ENCODE measurements around the gene ZBTB22.
A peak's percentile ranks its signal among the peaks of the same experiment; 100 is the strongest.

The ZBTB22 gene

GRCh38 chr6:33329058-33329457 lies 11.5 kb upstream of the ZBTB22 start:
- DNase-seq, result no peak

- DNase-seq, result peak; percentile 50
Measured at GRCh38 chr6:33324125-33324524, 6.6 kb upstream of the ZBTB22 start.

GRCh38 chr6:33323623-33323948 lies 6.0 kb upstream of the ZBTB22 start:
- no peak for DNase-seq

- DNase-seq, result no peak
Measured at GRCh38 chr6:33321227-33321626, 3.7 kb upstream of the ZBTB22 start.

GRCh38 chr6:33320315-33321181 lies 3.0 kb upstream of the ZBTB22 start:
- DNase-seq, result no peak

GRCh38 chr6:33319939-33320314 lies 2.4 kb upstream of the ZBTB22 start:
- no peak for DNase-seq

GRCh38 chr6:33318426-33319073 lies 1.0 kb upstream of the ZBTB22 start:
- DNase-seq, result no peak

- DNase-seq, result no peak
Measured at GRCh38 chr6:33317419-33317668, 200 bp downstream of the ZBTB22 start.

GRCh38 chr6:33316603-33317418 lies 733 bp downstream of the ZBTB22 start:
- DNase-seq, result peak; percentile 49

- no peak for DNase-seq
Measured at GRCh38 chr6:33315793-33316602, 1.5 kb downstream of the ZBTB22 start.

GRCh38 chr6:33314943-33315792 lies 2.4 kb downstream of the ZBTB22 start:
- DNase-seq, result peak; percentile 69

GRCh38 chr6:33314515-33314942 lies 3.0 kb downstream of the ZBTB22 start:
- DNase-seq, result peak; percentile 82

- peak; percentile 90 for DNase-seq
Measured at GRCh38 chr6:33313709-33314514, 3.6 kb downstream of the ZBTB22 start, which contains the start of gene TAPBP. Gene TAPBP, minus strand, starts transcription at chr6:33314078. Its CDS starts 37 bp downstream, at chr6:33314041.

GRCh38 chr6:33313105-33313708 lies 4.3 kb downstream of the ZBTB22 start:
- peak; percentile 79 for DNase-seq

- peak; percentile 72 for DNase-seq
Measured at GRCh38 chr6:33312361-33313104, 5.0 kb downstream of the ZBTB22 start.

GRCh38 chr6:33306356-33306755 lies 11.2 kb downstream of the ZBTB22 start:
- no peak for DNase-seq

GRCh38 chr6:33305052-33305451 lies 12.5 kb downstream of the ZBTB22 start:
- DNase-seq, result no peak

GRCh38 chr6:33304216-33304615 lies 13.3 kb downstream of the ZBTB22 start:
- no peak for DNase-seq

- no peak for DNase-seq
Measured at GRCh38 chr6:33301877-33302276, 15.7 kb downstream of the ZBTB22 start.

Data from OCI-M1 (cell line).